Neural cell (in vitro differentiated cells): ENCODE results near the gene SPEG.

Experiments
- EP300 ChIP-seq: fragments of 450-650 bp; conservative IDR thresholded peaks from 2 replicates; pipeline ENCODE4 v1.6.1; 2014; ENCODE audit warnings: antibody characterized with exemption, mild to moderate bottlenecking, moderate library complexity; ENCODE audit not compliant: poor library complexity, severe bottlenecking
- EZH2 ChIP-seq: fragments of 200-600, 300-800 bp; shearing (Covaris generic), sonication (generic); IDR thresholded peaks from 2 replicates; pipeline ENCODE4 v1.6.1; 2014; ENCODE audit warnings: antibody characterized with exemption, low read length, borderline replicate concordance, mild to moderate bottlenecking; ENCODE audit not compliant: insufficient read depth, poor library complexity, severe bottlenecking
- POLR2AphosphoS5 ChIP-seq: IDR thresholded peaks from 2 replicates; pipeline ENCODE4 v1.6.1; 2012
- RAD21 ChIP-seq: fragments of 450-650 bp; conservative IDR thresholded peaks from 2 replicates; pipeline ENCODE4 v1.6.1; 2014; ENCODE audit warnings: antibody characterized with exemption, mild to moderate bottlenecking, moderate library complexity
- SMC3 ChIP-seq: fragments of 450-650 bp; conservative IDR thresholded peaks from 2 replicates; pipeline ENCODE4 v1.6.1; 2014; ENCODE audit warnings: antibody characterized with exemption, mild to moderate bottlenecking, moderate library complexity; ENCODE audit not compliant: poor library complexity
- TF ChIP-seq, protein P1 (sequence below): fragments of 450-650 bp; IDR thresholded peaks from 2 replicates; pipeline ENCODE4 v1.5.1; 2014; ENCODE audit warnings: antibody characterized with exemption, mild to moderate bottlenecking, moderate library complexity; ENCODE audit not compliant: poor library complexity, severe bottlenecking

DNA sequence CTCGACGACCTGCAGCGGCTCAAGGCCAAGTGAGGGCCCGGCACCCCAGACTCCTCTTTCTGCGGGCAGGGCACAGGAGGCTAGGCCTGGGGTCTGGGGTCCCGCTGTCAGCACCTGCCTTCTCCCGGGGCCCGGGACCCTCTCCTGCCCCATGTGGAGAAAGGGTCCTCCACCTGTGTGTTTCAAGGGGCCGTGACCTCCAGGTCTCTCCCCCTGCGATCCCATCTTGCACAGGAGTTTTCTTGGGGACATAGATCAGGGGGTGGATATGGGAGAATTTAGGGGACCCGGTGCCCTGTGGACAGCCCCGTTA is 15.7 kb upstream of the SPEG start:
- TF ChIP-seq EZH2 (no peak), POLR2AphosphoS5 (no peak), RAD21 (no peak), EP300 (no peak), SMC3 (no peak)
- TF ChIP-seq, protein P1, sequence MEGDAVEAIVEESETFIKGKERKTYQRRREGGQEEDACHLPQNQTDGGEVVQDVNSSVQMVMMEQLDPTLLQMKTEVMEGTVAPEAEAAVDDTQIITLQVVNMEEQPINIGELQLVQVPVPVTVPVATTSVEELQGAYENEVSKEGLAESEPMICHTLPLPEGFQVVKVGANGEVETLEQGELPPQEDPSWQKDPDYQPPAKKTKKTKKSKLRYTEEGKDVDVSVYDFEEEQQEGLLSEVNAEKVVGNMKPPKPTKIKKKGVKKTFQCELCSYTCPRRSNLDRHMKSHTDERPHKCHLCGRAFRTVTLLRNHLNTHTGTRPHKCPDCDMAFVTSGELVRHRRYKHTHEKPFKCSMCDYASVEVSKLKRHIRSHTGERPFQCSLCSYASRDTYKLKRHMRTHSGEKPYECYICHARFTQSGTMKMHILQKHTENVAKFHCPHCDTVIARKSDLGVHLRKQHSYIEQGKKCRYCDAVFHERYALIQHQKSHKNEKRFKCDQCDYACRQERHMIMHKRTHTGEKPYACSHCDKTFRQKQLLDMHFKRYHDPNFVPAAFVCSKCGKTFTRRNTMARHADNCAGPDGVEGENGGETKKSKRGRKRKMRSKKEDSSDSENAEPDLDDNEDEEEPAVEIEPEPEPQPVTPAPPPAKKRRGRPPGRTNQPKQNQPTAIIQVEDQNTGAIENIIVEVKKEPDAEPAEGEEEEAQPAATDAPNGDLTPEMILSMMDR = no peak
